ENCODE results near the gene RAD18. TPM values are rescaled to one million over a fixed set of nuclear protein-coding genes. Genes with fewer than 3 reads are reported as not detected.

The RAD18 gene
- total and polyA plus RNA-seq, 8 donors = 1.4 to 87.9 (median 4.6) TPM

- H3K27me3 ChIP-seq = no peaks in the 10 kb centered on the region
- WGBS, 5 donors = 60 to 72% (median 66%) methylated on average over 2 of the region's 2 CpGs
- DNase-seq = no peak
- no peak for TF ChIP-seq POLR2AphosphoS5 (IDR thresholded peaks at IDR 0.05)
- TF ChIP-seq POLR2A (IDR thresholded peaks at IDR 0.05) = no peak
- no peak for TF ChIP-seq CTCF (IDR thresholded peaks at IDR 0.05)
- TF ChIP-seq EP300 (IDR thresholded peaks at IDR 0.05) = no peak
- no peak overlapping the region for H3K4me3 ChIP-seq
- no peaks in the 10 kb centered on the region for H3K4me1 ChIP-seq
- H3K9me3 ChIP-seq = no peaks in the 10 kb centered on the region
- H3K27ac ChIP-seq = no peak overlapping the region
- intact Hi-C loops (cut with DNase I; ENCODE audit: low total_unique reads) = no loop called here
- H3K36me3 ChIP-seq = peaks cover 0 to 25% (median 7%) of the 10 kb centered on the region in 4 donors
Observed at GRCh38 chr3:8911781-8912180, 51.5 kb downstream of the RAD18 start.

- no peak for TF ChIP-seq POLR2AphosphoS5 (IDR thresholded peaks at IDR 0.05)
- TF ChIP-seq POLR2A (IDR thresholded peaks at IDR 0.05) = no peak
- no peak for TF ChIP-seq CTCF (IDR thresholded peaks at IDR 0.05)
- no peak for TF ChIP-seq EP300 (IDR thresholded peaks at IDR 0.05)
- WGBS, 5 donors = 81 to 98% (median 97%) methylated on average over 3 of the region's 3 CpGs
- intact Hi-C loops (cut with DNase I; ENCODE audit: low total_unique reads) = no loop called here
- no peaks in the 10 kb centered on the region for H3K9me3 ChIP-seq
- no peak overlapping the region for H3K4me3 ChIP-seq
- no peak for DNase-seq
- peaks cover 0 to 25% (median 7%) of the 10 kb centered on the region in 4 donors for H3K36me3 ChIP-seq
- no peak overlapping the region for H3K27ac ChIP-seq
- H3K27me3 ChIP-seq = no peaks in the 10 kb centered on the region
- H3K4me1 ChIP-seq = no peaks in the 10 kb centered on the region
Observed at GRCh38 chr3:8909160-8909559, 54.1 kb downstream of the RAD18 start.

GRCh38 chr3:8903191-8903590 is 60.1 kb downstream of the RAD18 start:
- no peaks in the 10 kb centered on the region for H3K9me3 ChIP-seq
- H3K27ac ChIP-seq = no peak overlapping the region
- 87 to 96% (median 93%) methylated on average over 5 of the region's 5 CpGs for WGBS, 5 donors
- H3K36me3 ChIP-seq = peaks cover 0 to 15% (median 6%) of the 10 kb centered on the region in 4 donors
- H3K27me3 ChIP-seq = no peaks in the 10 kb centered on the region
- intact Hi-C loops (cut with DNase I; ENCODE audit: low total_unique reads) = no loop called here
- TF ChIP-seq POLR2A (IDR thresholded peaks at IDR 0.05) (no peak), EP300 (IDR thresholded peaks at IDR 0.05) (no peak)
- no peak for DNase-seq
- no peak overlapping the region for H3K4me3 ChIP-seq
- no peaks in the 10 kb centered on the region for H3K4me1 ChIP-seq

- no peak for DNase-seq
- intact Hi-C loops (cut with DNase I; ENCODE audit: low total_unique reads) = no loop called here
- peaks cover 0 to 27% (median 14%) of the 10 kb centered on the region in 4 donors for H3K36me3 ChIP-seq
- no peaks in the 10 kb centered on the region for H3K4me1 ChIP-seq
- no peaks in the 10 kb centered on the region for H3K9me3 ChIP-seq
- no peak overlapping the region for H3K27ac ChIP-seq
- TF ChIP-seq POLR2A (IDR thresholded peaks at IDR 0.05) (no peak), EP300 (IDR thresholded peaks at IDR 0.05) (no peak), CTCF (IDR thresholded peaks at IDR 0.05) (no peak), POLR2AphosphoS5 (IDR thresholded peaks at IDR 0.05) (no peak)
- no peak overlapping the region for H3K4me3 ChIP-seq
- WGBS, 5 donors = 93 to 95% (median 95%) methylated on average over 3 of the region's 3 CpGs
- no peaks in the 10 kb centered on the region for H3K27me3 ChIP-seq
Observed at GRCh38 chr3:8900869-8901268, 62.4 kb downstream of the RAD18 start.

- H3K27me3 ChIP-seq = no peaks in the 10 kb centered on the region
- no peak overlapping the region for H3K27ac ChIP-seq
- intact Hi-C loops (cut with DNase I; ENCODE audit: low total_unique reads) = no loop called here
- no peaks in the 10 kb centered on the region for H3K9me3 ChIP-seq
- H3K4me1 ChIP-seq = no peaks in the 10 kb centered on the region
- DNase-seq = no peak
- WGBS, 5 donors = 61 to 81% (median 70%) methylated on average over 1 of the region's 1 CpG
- H3K4me3 ChIP-seq = no peak overlapping the region
- TF ChIP-seq CTCF (IDR thresholded peaks at IDR 0.05) (no peak), EP300 (IDR thresholded peaks at IDR 0.05) (no peak), POLR2A (IDR thresholded peaks at IDR 0.05) (no peak), POLR2AphosphoS5 (IDR thresholded peaks at IDR 0.05) (no peak)
- peaks cover 0 to 31% (median 17%) of the 10 kb centered on the region in 4 donors for H3K36me3 ChIP-seq
Observed at GRCh38 chr3:8899876-8900460, 63.3 kb downstream of the RAD18 start.
